ENCODE measurements around the gene PDE9A. TPM values are rescaled to one million over a fixed set of nuclear protein-coding genes. Genes with fewer than 3 reads are reported as not detected.
"Not testable (repeated sequence)": the region's sequence is repeated elsewhere in the genome, so short reads cannot be mapped to it uniquely, and the experiment has no call there.

The PDE9A gene
- total RNA-seq, 1 donor from 2014 or later: 58.7 TPM

- Mint-ChIP-seq H3K4me1 (ENCODE audit: low read depth, unreplicated experiment) (peaks cover 13% of the 10 kb centered on the region), H3K27me3 (ENCODE audit: unreplicated experiment) (no peaks in the 10 kb centered on the region), H3K9me3 (ENCODE audit: unreplicated experiment) (no peaks in the 10 kb centered on the region), H3K27ac (ENCODE audit: unreplicated experiment) (no peak overlapping the region), H3K4me3 (ENCODE audit: unreplicated experiment) (no peak overlapping the region), H3K36me3 (ENCODE audit: unreplicated experiment) (no peaks in the 10 kb centered on the region)
- TF ChIP-seq CTCF (IDR thresholded peaks at IDR 0.05; ENCODE audit: partially characterized antibody, unreplicated experiment): no peak
- DNase-seq: no peak
These were observed 154.7 kb downstream of the PDE9A start for GRCh38 chr21:42807938-42808613.

GRCh38 chr21:42809171-42809570 lies 155.8 kb downstream of the PDE9A start:
- Mint-ChIP-seq H3K27ac (ENCODE audit: unreplicated experiment) (no peak overlapping the region), H3K9me3 (ENCODE audit: unreplicated experiment) (no peaks in the 10 kb centered on the region), H3K27me3 (ENCODE audit: unreplicated experiment) (no peaks in the 10 kb centered on the region), H3K4me3 (ENCODE audit: unreplicated experiment) (no peak overlapping the region), H3K4me1 (ENCODE audit: low read depth, unreplicated experiment) (peaks cover 13% of the 10 kb centered on the region), H3K36me3 (ENCODE audit: unreplicated experiment) (no peaks in the 10 kb centered on the region)
- TF ChIP-seq CTCF (IDR thresholded peaks at IDR 0.05; ENCODE audit: partially characterized antibody, unreplicated experiment): no peak
- no peak for DNase-seq

GRCh38 chr21:42809577-42810475 lies 156.4 kb downstream of the PDE9A start:
- H3K27ac Mint-ChIP-seq (ENCODE audit: unreplicated experiment): peak overlapping the region; percentile 77
- peak; percentile 57 for DNase-seq
- H3K4me3 Mint-ChIP-seq (ENCODE audit: unreplicated experiment): peak overlapping the region; percentile 74
- no peaks in the 10 kb centered on the region for H3K9me3 Mint-ChIP-seq (ENCODE audit: unreplicated experiment)
- H3K36me3 Mint-ChIP-seq (ENCODE audit: unreplicated experiment): peaks cover under 1% of the 10 kb centered on the region
- no peaks in the 10 kb centered on the region for H3K27me3 Mint-ChIP-seq (ENCODE audit: unreplicated experiment)
- peaks cover 13% of the 10 kb centered on the region for H3K4me1 Mint-ChIP-seq (ENCODE audit: low read depth, unreplicated experiment)
- TF ChIP-seq CTCF (IDR thresholded peaks at IDR 0.05; ENCODE audit: partially characterized antibody, unreplicated experiment): no peak

- H3K9me3 Mint-ChIP-seq (ENCODE audit: unreplicated experiment): peaks cover 4% of the 10 kb centered on the region
- H3K27ac Mint-ChIP-seq (ENCODE audit: unreplicated experiment): no peak overlapping the region
- H3K4me1 Mint-ChIP-seq (ENCODE audit: low read depth, unreplicated experiment): peaks cover 13% of the 10 kb centered on the region
- H3K36me3 Mint-ChIP-seq (ENCODE audit: unreplicated experiment): peaks cover 9% of the 10 kb centered on the region
- H3K4me3 Mint-ChIP-seq (ENCODE audit: unreplicated experiment): no peak overlapping the region
- no peak for DNase-seq
- no peaks in the 10 kb centered on the region for H3K27me3 Mint-ChIP-seq (ENCODE audit: unreplicated experiment)
- no peak for TF ChIP-seq CTCF (IDR thresholded peaks at IDR 0.05; ENCODE audit: partially characterized antibody, unreplicated experiment)
These were observed 158.5 kb downstream of the PDE9A start for GRCh38 chr21:42811960-42812359.

- Mint-ChIP-seq H3K4me1 (ENCODE audit: low read depth, unreplicated experiment) (peaks cover 13% of the 10 kb centered on the region), H3K36me3 (ENCODE audit: unreplicated experiment) (peaks cover 12% of the 10 kb centered on the region)
- not testable (repeated sequence) for H3K27ac Mint-ChIP-seq (ENCODE audit: unreplicated experiment); H3K4me3 Mint-ChIP-seq (ENCODE audit: unreplicated experiment); H3K9me3 Mint-ChIP-seq (ENCODE audit: unreplicated experiment); H3K27me3 Mint-ChIP-seq (ENCODE audit: unreplicated experiment); DNase-seq
These were observed 159.3 kb downstream of the PDE9A start for GRCh38 chr21:42812528-42813241.

Data from glutamatergic neuron (in vitro differentiated cells).